Upper lobe of left lung (tissue), 6 donors: Measurements from ENCODE around the gene GINS2. TPM values are rescaled to one million over a fixed set of nuclear protein-coding genes. Genes with fewer than 3 reads are reported as not detected.
A peak's percentile ranks its signal among the peaks of the same experiment; 100 is the strongest.

Source experiments
- ATAC-seq, 2 donors: fragments of 200-7000 bp; cut with Tn5 transposase; one replicate each; pipeline ENCODE4 v1.9.1; 2022; ENCODE audit warnings: mild to moderate bottlenecking in 2 of 2, moderate library complexity in 2 of 2; ENCODE audit not compliant: low FRiP score in 2 of 2
- DNase-seq, 2 donors: peaks; one replicate each; pipeline ENCODE4 v3.0.0-alpha.2; 2019 to 2020
- H3K27ac ChIP-seq, 4 donors: fragments of 200-600 bp; sonication (generic); one replicate each; pipeline ENCODE4 v1.5.1; 2016 to 2019
- H3K27me3 ChIP-seq, 4 donors: fragments of 200-600 bp; sonication (generic); one replicate each; pipeline ENCODE4 v1.5.1; 2017 to 2019
- H3K36me3 ChIP-seq, 4 donors: fragments of 200-600 bp; sonication (generic); one replicate each; pipeline ENCODE4 v1.5.1; 2016 to 2019
- H3K4me1 ChIP-seq, 4 donors: fragments of 200-600 bp; sonication (generic); one replicate each; pipeline ENCODE4 v1.5.1; 2018 to 2019
- H3K4me3 ChIP-seq, 4 donors: fragments of 200-600 bp; sonication (generic); one replicate each; pipeline ENCODE4 v1.5.1; 2017 to 2019; ENCODE audit warnings: mild to moderate bottlenecking in 2 of 4, moderate library complexity in 1 of 4
- H3K9me3 ChIP-seq, 4 donors: fragments of 200-600 bp; sonication (generic); one replicate each; pipeline ENCODE4 v1.5.1; 2018 to 2019
- CTCF ChIP-seq, 6 experiments: fragments of 450-650 bp in 4 of 6; fragments of 200-600 bp in 2 of 6; sonication (generic) in 2 of 6; IDR thresholded peaks; one replicate each; pipeline ENCODE4 v1.5.1; 2016 to 2019; ENCODE audit warnings: antibody characterized with exemption in 6 of 6
- EP300 ChIP-seq, 4 donors: sonication (generic); formaldehyde crosslinking; IDR thresholded peaks; one replicate each; pipeline ENCODE4 v1.5.1; 2017; ENCODE audit warnings: antibody characterized with exemption in 4 of 4, control low read depth in 2 of 4
- POLR2A ChIP-seq, 4 donors: fragments of 450-650 bp; IDR thresholded peaks; one replicate each; pipeline ENCODE4 v1.5.1; 2016 to 2017; ENCODE audit warnings: antibody characterized with exemption in 4 of 4, mild to moderate bottlenecking in 2 of 4
- POLR2AphosphoS5 ChIP-seq, 2 donors: sonication (generic); formaldehyde crosslinking; IDR thresholded peaks; one replicate each; pipeline ENCODE4 v1.5.1; 2017; ENCODE audit warnings: antibody characterized with exemption in 2 of 2
- WGBS, 2 donors: methylation state at CpG; one replicate each; pipeline ENCODE4 v1.1.5; 2017 to 2018; 5-methylcytosine and 5-hydroxymethylcytosine counted together
- total RNA-seq, 6 donors: library from RNA; depleted of rRNA in 4 of 6; stranded (reverse); fragments of >200 nt in 4 of 6; gene quantifications; one replicate each; pipeline versions ENCODE4 v1.1.0 to v1.2.1, GENCODE V29; 2016 to 2021
- donor health status: DM: no; HTN: no; CAD: no; lungs with moderate emphysema.
- donor health status: DM: no; HTN: yes; CAD: no; lungs with severe emphysema.

Gene GINS2
- total RNA-seq, 6 donors from 2014 or later = 0.39 to 0.91 (median 0.75) TPM; not detected in 2

GRCh38 chr16:85658504-85659326, 30.0 kb downstream of the GINS2 start:
- peak overlapping the region in 1 of 4 donors; percentile 13 for H3K27ac ChIP-seq
- WGBS, 2 donors = 74 to 81% methylated on average over 11 to 16 of the region's 18 CpGs
- ATAC-seq (no peak), DNase-seq (peak in 1 of 2 donors; percentile 54)
- peaks cover 47 to 98% (median 84%) of the 10 kb centered on the region in 4 donors for H3K36me3 ChIP-seq
- no peak overlapping the region for H3K4me3 ChIP-seq
- H3K27me3 ChIP-seq = no peaks in the 10 kb centered on the region
- H3K4me1 ChIP-seq = peaks cover 2 to 34% (median 10%) of the 10 kb centered on the region in 4 donors
- H3K9me3 ChIP-seq = no peaks in the 10 kb centered on the region
- TF ChIP-seq CTCF (IDR thresholded peaks at IDR 0.05) = no peak
- no peak for TF ChIP-seq POLR2AphosphoS5 (IDR thresholded peaks at IDR 0.05)
- TF ChIP-seq EP300 (IDR thresholded peaks at IDR 0.05) = no peak

GRCh38 chr16:85657996-85658395, 30.8 kb downstream of the GINS2 start:
- Histone ChIP-seq H3K27ac (no peak overlapping the region), H3K9me3 (no peaks in the 10 kb centered on the region), H3K4me3 (no peak overlapping the region), H3K27me3 (no peaks in the 10 kb centered on the region), H3K36me3 (peaks cover 41 to 95% (median 79%) of the 10 kb centered on the region in 4 donors), H3K4me1 (peaks cover 7 to 40% (median 15%) of the 10 kb centered on the region in 4 donors)
- ATAC-seq (no peak), DNase-seq (peak in 1 of 2 donors; percentile 26)
- 91 to 92% methylated on average over 3 of the region's 3 CpGs for WGBS, 2 donors
- no peak for TF ChIP-seq POLR2A (IDR thresholded peaks at IDR 0.05)

GRCh38 chr16:85657267-85657650, 31.5 kb downstream of the GINS2 start:
- no peaks in the 10 kb centered on the region for H3K27me3 ChIP-seq
- H3K4me1 ChIP-seq = peaks cover 7 to 46% (median 18%) of the 10 kb centered on the region in 4 donors
- no peak overlapping the region for H3K4me3 ChIP-seq
- TF ChIP-seq CTCF (IDR thresholded peaks at IDR 0.05) (no peak), EP300 (IDR thresholded peaks at IDR 0.05) (no peak), POLR2AphosphoS5 (IDR thresholded peaks at IDR 0.05) (no peak), POLR2A (IDR thresholded peaks at IDR 0.05) (no peak)
- no peaks in the 10 kb centered on the region for H3K9me3 ChIP-seq
- H3K36me3 ChIP-seq = peaks cover 41 to 88% (median 72%) of the 10 kb centered on the region in 4 donors
- no peak overlapping the region for H3K27ac ChIP-seq
- no peak for ATAC-seq
- peak in 1 of 2 donors; percentile 82 for DNase-seq
- 94 to 96% methylated on average over 9 to 21 of the region's 21 CpGs for WGBS, 2 donors

GRCh38 chr16:85656351-85657266, 32.1 kb downstream of the GINS2 start:
- H3K4me3 ChIP-seq = no peak overlapping the region
- H3K27ac ChIP-seq = no peak overlapping the region
- H3K27me3 ChIP-seq = no peaks in the 10 kb centered on the region
- H3K4me1 ChIP-seq = peaks cover 14 to 50% (median 20%) of the 10 kb centered on the region in 4 donors
- peak in 1 of 2 donors; percentile 79 for DNase-seq
- ATAC-seq = no peak
- H3K36me3 ChIP-seq = peaks cover 41 to 81% (median 68%) of the 10 kb centered on the region in 4 donors
- H3K9me3 ChIP-seq = no peaks in the 10 kb centered on the region
- WGBS, 2 donors = 92 to 96% methylated on average over 49 to 57 of the region's 59 CpGs
- TF ChIP-seq EP300 (IDR thresholded peaks at IDR 0.05) = no peak
- no peak for TF ChIP-seq CTCF (IDR thresholded peaks at IDR 0.05)
- TF ChIP-seq POLR2A (IDR thresholded peaks at IDR 0.05) = no peak
- TF ChIP-seq POLR2AphosphoS5 (IDR thresholded peaks at IDR 0.05) = no peak
